GM19035 (cell line): ENCODE measurements around the gene CYP2W1.
"Not testable (repeated sequence)": the region's sequence is repeated elsewhere in the genome, so short reads cannot be mapped to it uniquely, and the experiment has no call there.

Source experiments
- ATAC-seq: cut with Tn5 transposase; IDR thresholded peaks from one replicate; pipeline ENCODE4 v1.9.1; 2021; ENCODE audit not compliant: unreplicated experiment

The CYP2W1 gene

GRCh38 chr7:983004-983615 is at the start of gene CYP2W1:
Gene CYP2W1 (plus strand): TSS chr7:983181. CDS start chr7:983212, 31 bp downstream.
- no peak for ATAC-seq

- no peak for ATAC-seq
These were observed 48.4 kb upstream of the CYP2W1 start for GRCh38 chr7:934469-935163.

GRCh38 chr7:935164-935873 is 47.7 kb upstream of the CYP2W1 start:
- no peak for ATAC-seq

GRCh38 chr7:935874-936385 is 47.1 kb upstream of the CYP2W1 start:
- no peak for ATAC-seq

GRCh38 chr7:936386-937054 is 46.5 kb upstream of the CYP2W1 start:
- ATAC-seq, result peak; percentile 83

GRCh38 chr7:937856-938484 is 45.0 kb upstream of the CYP2W1 start:
- ATAC-seq, result no peak

- no peak for ATAC-seq
These were observed 44.3 kb upstream of the CYP2W1 start for GRCh38 chr7:938546-939185.

- no peak for ATAC-seq
These were observed 43.1 kb upstream of the CYP2W1 start for GRCh38 chr7:939843-940242.

- ATAC-seq, result no peak
These were observed 42.2 kb upstream of the CYP2W1 start for GRCh38 chr7:940599-941408.

GRCh38 chr7:943793-944192 is 39.2 kb upstream of the CYP2W1 start:
- not testable (repeated sequence) for ATAC-seq

GRCh38 chr7:944744-945143 is 38.2 kb upstream of the CYP2W1 start:
- ATAC-seq, result no peak

GRCh38 chr7:945147-945555 is 37.8 kb upstream of the CYP2W1 start:
- no peak for ATAC-seq

GRCh38 chr7:945556-946255 is 37.3 kb upstream of the CYP2W1 start:
- ATAC-seq, result no peak

- no peak for ATAC-seq
These were observed 36.6 kb upstream of the CYP2W1 start for GRCh38 chr7:946256-946996.

GRCh38 chr7:947391-948210 is 35.4 kb upstream of the CYP2W1 start:
- ATAC-seq, result no peak

- ATAC-seq, result no peak
These were observed 33.7 kb upstream of the CYP2W1 start for GRCh38 chr7:949021-949934.
